HUES64 (cell line): ENCODE results near the gene TCF23.
A peak's percentile ranks its signal among the peaks of the same experiment; 100 is the strongest.
"Not testable (repeated sequence)": the region's sequence is repeated elsewhere in the genome, so short reads cannot be mapped to it uniquely, and the experiment has no call there.

Experiments used
- H3K27ac ChIP-seq: 2 replicates; pipeline ENCODE4 v1.7.0; 2013; ENCODE audit warnings: low read depth, low read length, inconsistent platforms
- H3K27me3 ChIP-seq: 2 replicates; pipeline ENCODE4 v1.6.1; 2013; ENCODE audit warnings: mild to moderate bottlenecking, low read length; ENCODE audit not compliant: insufficient read depth
- H3K36me3 ChIP-seq: 2 replicates; pipeline ENCODE4 v1.6.1; 2013; ENCODE audit warnings: mild to moderate bottlenecking, low read length; ENCODE audit not compliant: insufficient read depth
- H3K4me1 ChIP-seq: 2 replicates; pipeline ENCODE4 v1.6.1; 2013; ENCODE audit warnings: mild to moderate bottlenecking, low read length, moderate library complexity; ENCODE audit not compliant: insufficient read depth
- H3K4me3 ChIP-seq: 2 replicates; pipeline ENCODE4 v1.5.1; 2013; ENCODE audit warnings: mild to moderate bottlenecking, low read length, moderate library complexity
- H3K9ac ChIP-seq: 2 replicates; pipeline ENCODE4 v1.6.1; 2013; ENCODE audit warnings: mild to moderate bottlenecking, low read depth, low read length
- H3K9me3 ChIP-seq: 2 replicates; pipeline ENCODE4 v1.6.1; 2013; ENCODE audit warnings: low read depth, low read length; ENCODE audit not compliant: insufficient read depth
- WGBS: fragments of 150-250, 120-280 bp; methylation state at CpG from one replicate; pipeline ENCODE4 v1.1.7; 2013; ENCODE audit warnings: missing lambda C conversion rate; 5-methylcytosine and 5-hydroxymethylcytosine counted together

The TCF23 gene

GRCh38 chr2:27117995-27118524, 30.7 kb upstream of the TCF23 start:
- H3K9ac ChIP-seq = peak overlapping the region; percentile 49
- no peaks in the 10 kb centered on the region for H3K36me3 ChIP-seq
- H3K4me3 ChIP-seq = peak overlapping the region; percentile 57
- H3K4me1 ChIP-seq = no peaks in the 10 kb centered on the region
- H3K27me3 ChIP-seq = peaks cover 61% of the 10 kb centered on the region
- 17% methylated on average over 14 of the region's 14 CpGs for WGBS
- no peaks in the 10 kb centered on the region for H3K9me3 ChIP-seq
- no peak overlapping the region for H3K27ac ChIP-seq

GRCh38 chr2:27118525-27119329, 30.1 kb upstream of the TCF23 start, which contains the start of gene CGREF1:
CGREF1 (minus strand) TSS chr2:27119128; CDS start chr2:27104366, 14,762 bp downstream.
- no peak within 1 kb of the TSS for H3K27ac ChIP-seq
- H3K9me3 ChIP-seq = no peaks in the 10 kb centered on the region
- 9% methylated on average over 84 of the region's 84 CpGs for WGBS
- H3K9ac ChIP-seq = peak within 1 kb of the TSS; percentile 49
- H3K36me3 ChIP-seq = no peaks in the 10 kb centered on the region
- peak within 1 kb of the TSS; percentile 57 for H3K4me3 ChIP-seq
- no peaks in the 10 kb centered on the region for H3K4me1 ChIP-seq
- H3K27me3 ChIP-seq = peaks cover 68% of the 10 kb centered on the region

- H3K27ac ChIP-seq, H3K4me1 ChIP-seq, H3K9me3 ChIP-seq, H3K36me3 ChIP-seq: not testable (repeated sequence)
- Histone ChIP-seq H3K4me3 (peak overlapping the region; percentile 57), H3K27me3 (peaks cover 74% of the 10 kb centered on the region), H3K9ac (peak overlapping the region; percentile 49; the same call in 1 of the 2 replicates)
- 78% methylated on average over 8 of the region's 8 CpGs for WGBS
These were observed 29.5 kb upstream of the TCF23 start for GRCh38 chr2:27119330-27119670.

- no peak overlapping the region for H3K4me3 ChIP-seq
- H3K27ac ChIP-seq = no peak overlapping the region
- H3K36me3 ChIP-seq = no peaks in the 10 kb centered on the region
- no peak overlapping the region for H3K9ac ChIP-seq
- WGBS = 71% methylated on average over 2 of the region's 2 CpGs
- no peaks in the 10 kb centered on the region for H3K4me1 ChIP-seq
- no peaks in the 10 kb centered on the region for H3K9me3 ChIP-seq
- peaks cover 77% of the 10 kb centered on the region for H3K27me3 ChIP-seq
These were observed 26.9 kb upstream of the TCF23 start for GRCh38 chr2:27121906-27122305.

GRCh38 chr2:27122791-27123190, 26.0 kb upstream of the TCF23 start:
- Histone ChIP-seq H3K27me3 (peaks cover 69% of the 10 kb centered on the region), H3K27ac (no peak overlapping the region), H3K4me1 (no peaks in the 10 kb centered on the region), H3K9me3 (no peaks in the 10 kb centered on the region), H3K4me3 (no peak overlapping the region), H3K9ac (no peak overlapping the region), H3K36me3 (no peaks in the 10 kb centered on the region)
- WGBS = 85% methylated on average over 7 of the region's 7 CpGs

GRCh38 chr2:27123302-27124150, 25.3 kb upstream of the TCF23 start, which contains the start of gene ABHD1:
ABHD1 (plus strand) TSS chr2:27123815; CDS start chr2:27123949, 134 bp downstream.
- peak within 1 kb of the TSS; percentile 65 for H3K9ac ChIP-seq
- WGBS = 10% methylated on average over 47 of the region's 47 CpGs
- peak within 1 kb of the TSS; percentile 71 for H3K4me3 ChIP-seq
- peaks cover 61% of the 10 kb centered on the region for H3K27me3 ChIP-seq
- no peaks in the 10 kb centered on the region for H3K36me3 ChIP-seq
- no peaks in the 10 kb centered on the region for H3K4me1 ChIP-seq
- no peak within 1 kb of the TSS for H3K27ac ChIP-seq
- no peaks in the 10 kb centered on the region for H3K9me3 ChIP-seq

- no peak overlapping the region for H3K27ac ChIP-seq
- H3K9ac ChIP-seq = no peak overlapping the region
- H3K27me3 ChIP-seq = peaks cover 46% of the 10 kb centered on the region
- 89% methylated on average over 3 of the region's 3 CpGs for WGBS
- H3K36me3 ChIP-seq = peaks cover 2% of the 10 kb centered on the region; the same call in 1 of the 2 replicates
- no peaks in the 10 kb centered on the region for H3K4me1 ChIP-seq
- H3K4me3 ChIP-seq = no peak overlapping the region
- H3K9me3 ChIP-seq = no peaks in the 10 kb centered on the region
These were observed 23.7 kb upstream of the TCF23 start for GRCh38 chr2:27125104-27125503.

- Histone ChIP-seq H3K27ac (no peak overlapping the region), H3K4me1 (no peaks in the 10 kb centered on the region), H3K9ac (no peak overlapping the region), H3K9me3 (no peaks in the 10 kb centered on the region), H3K27me3 (peaks cover 34% of the 10 kb centered on the region), H3K36me3 (peaks cover 14% of the 10 kb centered on the region), H3K4me3 (no peak overlapping the region)
- WGBS = 63% methylated on average over 5 of the region's 5 CpGs
These were observed 22.5 kb upstream of the TCF23 start for GRCh38 chr2:27126252-27126710.

- H3K36me3 ChIP-seq = peaks cover 32% of the 10 kb centered on the region
- no peak overlapping the region for H3K27ac ChIP-seq
- no peak overlapping the region for H3K9ac ChIP-seq
- H3K27me3 ChIP-seq = peaks cover 16% of the 10 kb centered on the region
- 91% methylated on average over 9 of the region's 9 CpGs for WGBS
- H3K4me3 ChIP-seq = no peak overlapping the region
- H3K9me3 ChIP-seq = no peaks in the 10 kb centered on the region
- peaks cover 1% of the 10 kb centered on the region; the same call in 1 of the 2 replicates for H3K4me1 ChIP-seq
These were observed 20.7 kb upstream of the TCF23 start for GRCh38 chr2:27127883-27128667.

- Histone ChIP-seq H3K36me3 (peaks cover 32% of the 10 kb centered on the region), H3K4me3 (no peak overlapping the region), H3K27ac (no peak overlapping the region), H3K4me1 (peaks cover 5% of the 10 kb centered on the region; the same call in 1 of the 2 replicates), H3K9me3 (no peaks in the 10 kb centered on the region), H3K9ac (no peak overlapping the region), H3K27me3 (peaks cover 7% of the 10 kb centered on the region)
- WGBS = 92% methylated on average over 10 of the region's 11 CpGs
These were observed 19.9 kb upstream of the TCF23 start for GRCh38 chr2:27128668-27129571.
